ENCODE measurements around the gene ARHGAP15. TPM values are rescaled to one million over a fixed set of nuclear protein-coding genes. Genes with fewer than 3 reads are reported as not detected.
"Not testable (repeated sequence)": the region's sequence is repeated elsewhere in the genome, so short reads cannot be mapped to it uniquely, and the experiment has no call there.

ARHGAP15 gene
- 100 to 1,000 TPM; 167 TPM for total RNA-seq

DNA sequence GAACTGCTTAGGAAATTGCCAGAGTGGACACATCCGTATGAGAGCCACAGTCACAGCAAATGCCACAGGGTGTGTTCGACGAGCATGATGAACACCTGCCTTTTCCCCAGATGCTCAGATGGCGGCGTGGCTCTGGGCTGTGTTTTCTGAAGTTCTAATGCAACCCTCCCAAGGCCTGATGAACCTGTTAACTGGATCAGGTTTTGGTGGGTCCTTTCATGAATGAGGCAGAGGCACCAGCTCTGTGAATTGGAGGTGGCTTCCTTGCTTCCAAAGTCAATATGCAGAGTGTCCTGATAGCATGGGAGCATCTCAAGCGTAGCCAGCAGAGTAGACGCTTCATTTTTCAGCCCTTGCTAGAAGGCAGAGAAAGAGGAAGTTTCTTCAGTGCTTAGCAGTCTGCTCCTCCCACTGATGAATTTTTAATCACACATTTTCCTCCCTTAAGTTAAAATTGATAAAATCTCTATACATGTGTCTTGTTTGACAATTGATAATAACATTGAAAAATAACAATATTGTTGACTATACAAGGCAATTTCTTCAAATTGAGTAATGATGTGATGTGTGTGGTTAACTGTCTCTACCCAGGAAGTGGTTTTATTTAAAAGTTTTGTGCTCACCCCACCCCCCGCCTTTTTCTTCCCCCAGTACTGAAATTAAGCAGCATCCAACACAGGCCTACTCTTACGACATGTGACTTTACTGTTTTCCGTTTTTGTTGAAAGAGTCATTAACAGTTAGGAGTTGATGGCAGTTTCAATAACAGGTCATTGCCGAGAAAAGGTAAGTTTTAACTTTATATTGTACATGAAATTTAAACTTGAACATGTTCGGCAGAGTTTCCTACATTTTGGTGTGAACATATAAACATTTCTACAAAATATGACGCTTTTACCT lies at the start of gene ARHGAP15:
TSS of gene ARHGAP15 (plus strand) at position 739 of the 900 bp plus-strand sequence.
- DNase-seq, result peak; percentile 79
- CTCF ChIA-PET, result interaction anchor here (0.8 to 6.9 kb wide), 10 partner anchors 10 to 133 kb away, joined by 3 to 56 read pairs (median 4); no protein-coding TSS in a partner anchor
- peak within 1 kb of the TSS; percentile 99 for H3K27ac Mint-ChIP-seq

DNA sequence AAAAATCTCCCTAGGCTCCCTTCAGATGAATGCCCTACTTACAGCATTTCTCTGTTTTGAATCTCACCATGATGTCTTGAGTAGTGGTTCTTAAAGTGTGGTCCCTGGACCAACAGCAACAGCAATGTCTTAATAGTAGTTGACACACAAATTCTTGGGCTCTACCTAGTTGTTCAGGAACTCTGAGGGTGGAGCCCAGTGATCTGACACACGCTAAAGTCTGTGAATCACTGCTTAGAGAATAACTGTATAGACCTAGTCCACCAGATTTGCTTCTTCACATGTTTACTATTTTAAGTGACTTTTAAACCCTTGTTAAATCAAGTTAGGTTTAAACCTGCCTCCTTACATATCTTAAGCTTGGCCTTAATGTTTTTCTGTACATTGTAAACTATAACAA lies 47.6 kb upstream of the ARHGAP15 start:
- POLR2A ChIA-PET, result no interaction called here
- peaks cover 32% of the 10 kb centered on the region for H3K4me1 Mint-ChIP-seq
- no peak overlapping the region for H3K4me3 Mint-ChIP-seq
- H3K9me3 Mint-ChIP-seq, result no peaks in the 10 kb centered on the region
- H3K27me3 Mint-ChIP-seq, result no peaks in the 10 kb centered on the region
- no peaks in the 10 kb centered on the region for H3K36me3 Mint-ChIP-seq (ENCODE audit: low read depth)
- no peak for DNase-seq
- H3K27ac Mint-ChIP-seq, result no peak overlapping the region
- CTCF ChIA-PET, result interaction anchor here (1.3 kb wide), 1 partner anchor 177 kb away, joined by 4 read pairs; no protein-coding TSS in a partner anchor

More for the DNA sequence above, at the start of gene ARHGAP15:
- Mint-ChIP-seq H3K27me3 (no peaks in the 10 kb centered on the region), H3K36me3 (ENCODE audit: low read depth) (peaks cover 27% of the 10 kb centered on the region), H3K4me3 (peak within 1 kb of the TSS; percentile 85), H3K4me1 (peaks cover 39% of the 10 kb centered on the region), H3K9me3 (peaks cover 6% of the 10 kb centered on the region)
- POLR2A ChIA-PET, result interaction anchor here (0.5 to 9.7 kb wide), 24 partner anchors 8 to 135 kb away, joined by 3 to 231 read pairs (median 4); no protein-coding TSS in a partner anchor

DNA sequence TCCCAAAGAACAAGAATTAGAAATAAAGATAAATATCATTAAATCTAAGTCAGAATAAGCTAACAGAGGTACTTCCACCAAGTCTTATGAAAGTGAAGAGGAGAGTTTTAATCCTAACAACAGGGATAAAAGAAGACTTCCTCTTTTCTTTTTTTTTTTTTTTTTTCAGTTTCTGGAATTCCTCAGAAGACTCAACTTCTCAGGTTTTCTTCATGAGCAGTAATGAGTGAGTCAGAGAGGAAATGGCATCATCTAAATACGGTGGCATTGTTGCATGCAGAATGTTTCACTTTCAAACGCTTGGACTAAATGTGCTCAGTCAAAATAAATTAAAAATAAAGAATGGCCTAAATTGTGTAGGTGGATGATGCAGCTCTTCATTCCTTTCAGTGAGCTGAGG lies 45.6 kb upstream of the ARHGAP15 start:
- ChIA-PET POLR2A (interaction anchor here (1.5 to 2.6 kb wide), 2 partner anchors 45 to 178 kb away, joined by 5 to 10 read pairs; no protein-coding TSS in a partner anchor), CTCF (interaction anchor here (0.7 to 1.9 kb wide), 3 partner anchors 8 to 176 kb away, joined by 4 to 8 read pairs (median 6); no protein-coding TSS in a partner anchor)
- H3K27me3 Mint-ChIP-seq, result no peaks in the 10 kb centered on the region
- no peaks in the 10 kb centered on the region for H3K9me3 Mint-ChIP-seq
- H3K36me3 Mint-ChIP-seq (ENCODE audit: low read depth), result no peaks in the 10 kb centered on the region
- no peak for DNase-seq
- H3K27ac Mint-ChIP-seq, result peak overlapping the region; percentile 58
- peak overlapping the region; percentile 29 for H3K4me3 Mint-ChIP-seq
- peaks cover 37% of the 10 kb centered on the region for H3K4me1 Mint-ChIP-seq

DNA sequence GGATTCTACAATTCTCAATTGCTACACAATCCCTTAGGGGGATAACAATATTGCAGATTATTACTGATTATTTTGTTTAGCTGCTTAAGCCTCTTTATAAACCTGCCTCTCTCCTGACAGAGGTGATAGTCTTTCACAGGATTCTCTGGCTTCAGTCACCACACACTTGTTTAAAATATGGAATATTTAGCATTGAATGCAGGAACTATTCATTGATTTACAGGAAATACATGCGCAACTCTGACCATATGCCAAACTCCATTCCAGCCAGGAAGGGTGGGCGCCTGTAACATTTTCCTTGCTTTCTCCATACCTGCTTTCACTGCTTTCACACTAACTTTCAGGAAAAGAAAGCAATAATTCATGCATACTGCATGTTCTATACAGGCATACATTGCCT lies 44.8 kb upstream of the ARHGAP15 start:
- no peak overlapping the region for H3K27ac Mint-ChIP-seq
- ChIA-PET POLR2A (interaction anchor here (1.5 to 2.6 kb wide), 2 partner anchors 44 to 177 kb away, joined by 5 to 10 read pairs; no protein-coding TSS in a partner anchor), CTCF (interaction anchor here (1.0 to 1.9 kb wide), 4 partner anchors 50 to 175 kb away, joined by 3 to 6 read pairs (median 4); no protein-coding TSS in a partner anchor)
- H3K4me3 Mint-ChIP-seq, result no peak overlapping the region
- no peaks in the 10 kb centered on the region for H3K9me3 Mint-ChIP-seq
- no peak for DNase-seq
- H3K36me3 Mint-ChIP-seq (ENCODE audit: low read depth), result no peaks in the 10 kb centered on the region
- peaks cover 37% of the 10 kb centered on the region for H3K4me1 Mint-ChIP-seq
- no peaks in the 10 kb centered on the region for H3K27me3 Mint-ChIP-seq

DNA sequence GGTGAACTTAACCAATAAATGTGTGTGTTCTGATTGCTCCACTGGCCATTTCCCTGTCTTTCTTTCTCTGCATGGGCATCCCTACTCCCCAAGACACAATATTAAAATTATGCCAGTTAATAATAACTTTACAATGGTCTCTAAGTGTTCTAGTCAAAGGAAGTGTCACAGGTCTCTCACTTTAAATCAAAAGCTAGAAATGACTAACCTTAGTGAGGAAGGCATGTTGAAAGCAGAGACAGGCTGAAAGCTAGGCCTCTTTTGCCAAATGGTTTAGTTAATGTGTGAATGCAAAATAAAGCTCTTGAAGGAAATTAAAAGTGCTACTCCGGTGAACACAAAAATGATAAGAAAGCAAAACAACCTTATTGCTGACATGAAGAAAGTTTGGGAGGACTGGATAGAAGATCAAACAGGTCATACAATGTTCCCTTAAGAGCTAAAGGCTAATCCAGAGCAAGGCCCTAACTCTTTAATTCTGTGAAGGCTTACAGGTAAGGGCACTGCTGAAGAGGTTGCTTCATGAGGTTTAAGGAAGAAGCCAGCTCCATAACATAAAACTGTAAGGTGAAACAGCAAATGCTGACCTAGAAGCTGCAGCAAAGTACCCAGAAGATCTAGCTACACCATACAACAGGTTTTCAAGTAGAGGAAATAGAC lies 44.0 kb upstream of the ARHGAP15 start:
- POLR2A ChIA-PET, result interaction anchor here (2.6 kb wide), 1 partner anchor 43 kb away, joined by 10 read pairs; no protein-coding TSS in a partner anchor
- peak overlapping the region; percentile 75 for H3K27ac Mint-ChIP-seq
- peaks cover 37% of the 10 kb centered on the region for H3K4me1 Mint-ChIP-seq
- CTCF ChIA-PET, result interaction anchor here (1.0 to 1.5 kb wide), 6 partner anchors 9 to 174 kb away, joined by 3 to 8 read pairs (median 4); no protein-coding TSS in a partner anchor
- no peaks in the 10 kb centered on the region for H3K27me3 Mint-ChIP-seq
- DNase-seq, result no peak
- no peaks in the 10 kb centered on the region for H3K36me3 Mint-ChIP-seq (ENCODE audit: low read depth)
- H3K4me3 Mint-ChIP-seq, result no peak overlapping the region
- H3K9me3 Mint-ChIP-seq, result no peaks in the 10 kb centered on the region

DNA sequence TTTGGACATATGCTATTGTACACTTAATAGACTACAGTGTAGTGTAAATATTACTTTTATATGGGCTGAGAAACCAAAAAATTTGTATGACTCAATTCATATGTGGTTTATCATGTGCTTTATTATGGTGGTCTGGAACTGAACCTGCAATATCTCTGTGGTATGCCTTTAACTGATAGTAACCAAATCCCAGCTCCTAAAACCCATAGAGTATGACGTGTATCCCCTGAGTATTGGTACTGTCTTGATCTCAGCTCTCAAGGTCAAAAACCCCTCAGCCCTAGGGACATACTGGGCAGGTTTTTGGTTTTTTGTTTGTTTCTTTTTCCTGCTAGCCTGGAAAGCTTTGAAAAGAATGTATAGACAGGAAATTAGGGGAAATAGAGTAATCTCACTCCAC lies 42.2 kb upstream of the ARHGAP15 start:
- CTCF ChIA-PET, result interaction anchor here (1.2 kb wide), 1 partner anchor 14 kb away, joined by 3 read pairs; no protein-coding TSS in a partner anchor
- Mint-ChIP-seq H3K9me3 (no peaks in the 10 kb centered on the region), H3K27me3 (no peaks in the 10 kb centered on the region), H3K27ac (no peak overlapping the region), H3K4me3 (no peak overlapping the region), H3K4me1 (peaks cover 37% of the 10 kb centered on the region), H3K36me3 (ENCODE audit: low read depth) (no peaks in the 10 kb centered on the region)
- POLR2A ChIA-PET, result no interaction called here
- DNase-seq, result no peak

DNA sequence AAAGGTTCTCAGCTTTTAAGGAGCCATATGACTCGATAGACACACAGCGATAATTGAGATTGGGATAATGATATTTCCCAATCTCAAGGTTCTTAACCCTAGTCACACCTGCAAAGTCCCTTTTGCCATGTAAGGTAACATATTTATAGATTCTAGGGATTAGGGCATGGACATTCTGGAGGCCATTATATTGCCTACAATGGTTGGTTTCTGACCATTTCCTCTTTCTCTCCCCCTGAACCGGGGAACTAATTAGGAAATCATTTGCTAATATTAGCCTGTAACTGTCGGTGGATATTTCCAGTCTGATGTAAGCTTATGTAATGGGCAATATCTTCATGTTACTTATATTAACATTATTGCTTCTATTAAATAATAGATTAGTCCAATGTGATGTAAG lies 40.8 kb upstream of the ARHGAP15 start:
- CTCF ChIA-PET, result no interaction called here
- Mint-ChIP-seq H3K4me1 (peaks cover 35% of the 10 kb centered on the region), H3K9me3 (no peaks in the 10 kb centered on the region), H3K4me3 (no peak overlapping the region), H3K27me3 (no peaks in the 10 kb centered on the region), H3K36me3 (ENCODE audit: low read depth) (no peaks in the 10 kb centered on the region), H3K27ac (no peak overlapping the region)
- POLR2A ChIA-PET, result interaction anchor here (1.1 kb wide), 1 partner anchor 11 kb away, joined by 3 read pairs; no protein-coding TSS in a partner anchor
- no peak for DNase-seq

DNA sequence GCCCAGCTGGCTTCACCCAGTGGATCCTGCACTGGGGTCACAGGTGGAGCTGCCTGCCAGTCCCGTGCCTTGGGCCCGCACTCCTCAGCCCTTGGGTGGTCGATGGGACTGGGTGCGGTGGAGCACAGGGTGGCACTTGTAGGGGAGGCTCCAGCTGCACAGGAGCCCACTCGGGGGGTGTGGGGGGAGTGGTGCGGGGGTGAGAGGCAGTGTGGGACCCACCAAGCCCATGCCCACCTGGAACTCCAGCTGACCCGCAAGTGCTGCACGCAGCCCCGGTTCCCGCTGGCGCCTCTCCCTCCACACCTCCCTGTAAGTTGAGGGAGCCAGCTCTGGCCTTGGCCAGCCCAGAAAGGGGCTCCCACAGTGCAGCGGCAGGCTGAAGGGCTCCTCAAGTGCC lies 39.7 kb upstream of the ARHGAP15 start:
- H3K4me3 Mint-ChIP-seq; H3K36me3 Mint-ChIP-seq (ENCODE audit: low read depth); H3K27me3 Mint-ChIP-seq; H3K9me3 Mint-ChIP-seq; H3K27ac Mint-ChIP-seq; CTCF ChIA-PET; DNase-seq: not testable (repeated sequence)
- POLR2A ChIA-PET, result interaction anchor here (1.1 kb wide), 1 partner anchor 10 kb away, joined by 3 read pairs; no protein-coding TSS in a partner anchor
- H3K4me1 Mint-ChIP-seq, result peaks cover 25% of the 10 kb centered on the region

DNA sequence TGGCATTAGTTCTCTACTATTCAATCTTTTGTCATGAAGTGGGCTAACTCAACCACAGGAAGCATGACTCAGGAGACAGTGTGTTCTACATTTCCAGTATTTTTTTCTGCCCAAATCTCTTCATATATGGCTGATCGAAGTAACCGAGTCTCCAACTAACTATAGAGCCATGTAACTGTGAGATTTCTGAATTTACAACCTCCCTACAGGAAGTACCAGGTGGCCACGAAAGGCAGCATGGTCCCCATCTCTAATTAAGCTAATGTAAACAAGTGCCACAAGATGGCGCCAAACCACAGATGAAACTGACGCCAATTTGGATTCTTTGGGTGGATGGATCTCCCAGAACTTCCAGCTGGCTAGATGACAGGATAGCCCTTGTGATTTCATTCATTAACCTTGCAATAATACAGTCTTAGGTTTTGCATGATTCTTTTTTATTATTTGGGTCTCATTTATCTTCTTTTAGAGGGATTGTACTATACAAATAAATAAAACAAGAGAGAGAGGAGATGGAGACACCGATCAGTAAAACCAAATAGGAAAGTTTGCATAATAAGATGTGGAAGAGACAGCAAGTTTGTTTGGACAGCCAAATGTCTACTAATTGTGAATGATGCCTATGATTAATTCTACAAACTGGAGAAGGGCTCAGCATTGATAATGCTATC lies 18.3 kb upstream of the ARHGAP15 start:
- ChIA-PET POLR2A (interaction anchor here (0.9 to 5.6 kb wide), 8 partner anchors 20 to 150 kb away, joined by 3 to 66 read pairs (median 4); partner anchors contain the start of gene ARHGAP15), CTCF (interaction anchor here (0.6 to 5.6 kb wide), 31 partner anchors 8 to 174 kb away, joined by 3 to 82 read pairs (median 4); partner anchors contain the start of gene ARHGAP15)
- Mint-ChIP-seq H3K27me3 (peaks cover 4% of the 10 kb centered on the region), H3K4me1 (peaks cover 27% of the 10 kb centered on the region), H3K4me3 (peak overlapping the region; percentile 8), H3K27ac (peak overlapping the region; percentile 77), H3K9me3 (no peaks in the 10 kb centered on the region), H3K36me3 (ENCODE audit: low read depth) (no peaks in the 10 kb centered on the region)
- peak; percentile 73 for DNase-seq

DNA sequence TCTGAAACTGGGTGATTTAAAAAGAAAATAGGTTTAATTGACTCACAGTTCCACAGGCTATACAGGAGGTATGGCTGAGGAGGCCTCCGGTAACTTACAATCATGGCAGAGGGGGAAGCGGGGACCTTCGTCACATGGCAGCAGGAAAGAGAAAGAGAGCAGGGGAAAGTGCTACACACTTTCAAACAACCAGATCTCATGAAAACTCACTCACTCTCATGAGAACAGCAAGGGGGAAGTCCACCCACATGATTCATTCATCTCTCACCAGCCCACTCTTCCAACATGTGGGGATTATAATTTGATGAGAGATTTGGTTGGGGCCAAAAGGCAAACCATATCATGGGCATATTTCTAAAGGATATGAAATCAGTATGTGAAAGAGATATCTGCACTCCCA lies 12.0 kb upstream of the ARHGAP15 start:
- Mint-ChIP-seq H3K9me3 (peaks cover 2% of the 10 kb centered on the region), H3K4me3 (no peak overlapping the region), H3K4me1 (peaks cover 14% of the 10 kb centered on the region), H3K27ac (no peak overlapping the region), H3K27me3 (no peaks in the 10 kb centered on the region), H3K36me3 (ENCODE audit: low read depth) (peaks cover 7% of the 10 kb centered on the region)
- DNase-seq, result no peak
- ChIA-PET POLR2A (no interaction called here), CTCF (interaction anchor here (1.0 to 2.7 kb wide), 2 partner anchors 11 to 142 kb away, joined by 4 to 6 read pairs; no protein-coding TSS in a partner anchor)

DNA sequence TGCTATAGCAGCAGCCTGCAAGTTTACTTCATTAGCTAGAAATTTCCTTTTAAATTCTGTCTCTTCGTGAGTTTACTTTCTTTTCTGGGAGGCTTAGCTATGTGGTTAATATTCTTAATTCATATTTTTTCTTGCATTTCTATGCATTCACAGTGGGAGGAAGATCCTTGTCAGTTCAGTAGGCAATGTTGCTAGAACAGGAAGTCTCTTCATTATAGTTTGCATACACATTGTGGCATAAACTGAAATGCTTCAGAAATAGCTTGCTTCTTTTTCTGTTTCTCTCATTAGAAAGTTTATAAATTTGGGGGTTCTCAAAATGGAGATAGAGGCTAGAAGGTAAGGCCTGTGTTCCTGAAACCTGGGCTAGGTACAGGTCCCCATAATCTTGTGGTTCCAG lies 8.1 kb upstream of the ARHGAP15 start:
- Mint-ChIP-seq H3K4me3 (no peak overlapping the region), H3K27ac (no peak overlapping the region), H3K27me3 (no peaks in the 10 kb centered on the region), H3K36me3 (ENCODE audit: low read depth) (peaks cover 7% of the 10 kb centered on the region), H3K4me1 (peaks cover 8% of the 10 kb centered on the region), H3K9me3 (peaks cover 2% of the 10 kb centered on the region)
- no peak for DNase-seq
- CTCF ChIA-PET, result interaction anchor here (1.0 to 2.4 kb wide), 5 partner anchors 8 to 138 kb away, joined by 3 to 9 read pairs (median 3); no protein-coding TSS in a partner anchor
- POLR2A ChIA-PET, result interaction anchor here (0.7 to 1.4 kb wide), 3 partner anchors 7 to 17 kb away, joined by 3 read pairs; partner anchors contain the start of gene ARHGAP15

DNA sequence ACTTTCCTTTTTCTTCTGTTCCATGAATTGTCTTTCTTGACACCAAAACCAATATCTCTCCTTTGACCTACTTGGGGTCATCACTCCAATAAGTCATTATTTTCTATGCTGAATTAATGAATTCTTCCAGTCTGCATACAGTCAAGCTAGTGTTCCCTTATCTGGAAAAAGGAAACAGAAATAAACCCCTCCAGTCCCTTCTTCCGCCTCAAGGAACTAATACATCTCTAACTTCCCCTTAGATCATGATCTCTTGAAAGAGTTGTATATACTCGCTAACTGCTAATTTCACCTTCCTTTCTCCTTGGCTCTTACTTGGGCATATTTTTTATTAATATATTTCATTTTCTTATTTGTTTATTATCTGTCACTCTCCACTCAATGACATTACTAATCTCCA lies 7.3 kb upstream of the ARHGAP15 start:
- POLR2A ChIA-PET, result no interaction called here
- Mint-ChIP-seq H3K27ac (no peak overlapping the region), H3K4me3 (no peak overlapping the region), H3K4me1 (peaks cover 13% of the 10 kb centered on the region), H3K9me3 (peaks cover 2% of the 10 kb centered on the region), H3K36me3 (ENCODE audit: low read depth) (peaks cover 7% of the 10 kb centered on the region), H3K27me3 (no peaks in the 10 kb centered on the region)
- DNase-seq, result no peak
- CTCF ChIA-PET, result interaction anchor here (1.2 to 2.4 kb wide), 2 partner anchors 9 to 100 kb away, joined by 3 to 9 read pairs; no protein-coding TSS in a partner anchor
